Type B pancreatic cell (in vitro differentiated cells): ENCODE measurements around the gene PDIA2. TPM values are rescaled to one million over a fixed set of nuclear protein-coding genes. Genes with fewer than 3 reads are reported as not detected.

Experiments used
- DNase-seq: peaks from one replicate; pipeline ENCODE4 v3.0.0; 2021; ENCODE audit warnings: mixed read lengths; ENCODE audit not compliant: unreplicated experiment; ENCODE audit errors: extremely low spot score
- H3K27ac Mint-ChIP-seq: 2 replicates; pipeline ENCODE4 v1.8.0; 2021; ENCODE audit warnings: mild to moderate bottlenecking, mixed read lengths
- H3K27me3 Mint-ChIP-seq: 2 replicates; pipeline ENCODE4 v1.8.0; 2021; ENCODE audit warnings: mixed read lengths
- H3K36me3 Mint-ChIP-seq: 2 replicates; pipeline ENCODE4 v1.8.0; 2021; ENCODE audit warnings: mixed read lengths
- H3K4me1 Mint-ChIP-seq: one replicate; pipeline ENCODE4 v1.8.0; 2021; ENCODE audit warnings: mixed read lengths; ENCODE audit not compliant: unreplicated experiment
- H3K4me3 Mint-ChIP-seq: 2 replicates; pipeline ENCODE4 v1.8.0; 2021; ENCODE audit warnings: mild to moderate bottlenecking, mixed read lengths
- H3K9me3 Mint-ChIP-seq: 2 replicates; pipeline ENCODE4 v1.8.0; 2021; ENCODE audit warnings: mixed read lengths
- total RNA-seq: library from RNA; stranded (reverse); gene quantifications from 2 replicates; pipeline ENCODE4 v1.2.1, GENCODE V29; 2021; ENCODE audit warnings: low replicate concordance
- TF ChIP-seq, protein P1 (sequence below): fragments of 200-600 bp; sonication (generic); conservative IDR thresholded peaks from 2 replicates; pipeline ENCODE4 v1.5.0; 2021; ENCODE audit warnings: antibody characterized with exemption, mild to moderate bottlenecking

Gene PDIA2
- total RNA-seq, 1 donor from 2014 or later: 1.0 TPM

DNA sequence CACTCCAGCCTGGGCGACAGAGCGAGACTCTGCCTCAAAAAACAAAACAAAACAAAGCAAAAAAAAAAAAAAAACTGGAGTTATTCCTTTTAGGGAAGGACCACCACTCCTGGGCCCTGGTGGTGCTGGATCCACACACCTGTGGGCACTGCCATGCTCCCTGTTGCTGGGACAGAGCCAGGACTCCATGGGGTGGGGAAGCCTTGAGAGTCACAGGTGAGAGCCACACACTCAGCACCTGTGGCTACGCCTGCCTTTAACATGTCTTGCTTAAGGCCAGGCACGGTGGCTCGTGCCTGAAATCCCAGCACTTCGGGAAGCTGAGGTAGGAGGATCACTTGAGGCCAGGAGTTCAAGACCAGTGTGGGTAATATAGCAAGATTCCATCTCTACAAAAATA lies 18.3 kb downstream of the PDIA2 start:
- no peak for DNase-seq
- no peak overlapping the region for H3K4me3 Mint-ChIP-seq
- TF ChIP-seq, protein P1, sequence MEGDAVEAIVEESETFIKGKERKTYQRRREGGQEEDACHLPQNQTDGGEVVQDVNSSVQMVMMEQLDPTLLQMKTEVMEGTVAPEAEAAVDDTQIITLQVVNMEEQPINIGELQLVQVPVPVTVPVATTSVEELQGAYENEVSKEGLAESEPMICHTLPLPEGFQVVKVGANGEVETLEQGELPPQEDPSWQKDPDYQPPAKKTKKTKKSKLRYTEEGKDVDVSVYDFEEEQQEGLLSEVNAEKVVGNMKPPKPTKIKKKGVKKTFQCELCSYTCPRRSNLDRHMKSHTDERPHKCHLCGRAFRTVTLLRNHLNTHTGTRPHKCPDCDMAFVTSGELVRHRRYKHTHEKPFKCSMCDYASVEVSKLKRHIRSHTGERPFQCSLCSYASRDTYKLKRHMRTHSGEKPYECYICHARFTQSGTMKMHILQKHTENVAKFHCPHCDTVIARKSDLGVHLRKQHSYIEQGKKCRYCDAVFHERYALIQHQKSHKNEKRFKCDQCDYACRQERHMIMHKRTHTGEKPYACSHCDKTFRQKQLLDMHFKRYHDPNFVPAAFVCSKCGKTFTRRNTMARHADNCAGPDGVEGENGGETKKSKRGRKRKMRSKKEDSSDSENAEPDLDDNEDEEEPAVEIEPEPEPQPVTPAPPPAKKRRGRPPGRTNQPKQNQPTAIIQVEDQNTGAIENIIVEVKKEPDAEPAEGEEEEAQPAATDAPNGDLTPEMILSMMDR: no peak

DNA sequence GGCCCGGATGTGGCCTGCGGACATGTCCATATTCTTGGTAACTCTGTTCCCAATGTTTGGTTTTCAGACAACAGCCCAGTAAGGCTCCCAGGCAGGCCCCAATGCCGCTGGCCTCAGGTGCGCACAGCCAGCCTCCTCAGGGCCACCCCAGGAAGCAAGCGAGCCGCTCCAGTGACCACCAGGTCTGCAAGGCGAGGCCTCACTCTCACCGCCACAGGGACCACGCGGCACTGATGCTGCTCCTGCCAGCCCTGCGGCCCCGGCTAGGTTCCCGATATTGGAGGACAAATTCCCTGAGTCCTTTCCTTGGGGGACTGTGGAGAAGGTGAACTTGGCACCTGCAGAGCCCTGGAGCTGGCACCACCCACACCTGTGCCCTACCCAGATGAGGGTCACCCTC lies 19.0 kb downstream of the PDIA2 start:
- no peak for DNase-seq
- H3K36me3 Mint-ChIP-seq: no peaks in the 10 kb centered on the region
- H3K27ac Mint-ChIP-seq: no peak overlapping the region
- H3K9me3 Mint-ChIP-seq: no peaks in the 10 kb centered on the region
- peaks cover 4% of the 10 kb centered on the region for H3K4me1 Mint-ChIP-seq
- no peaks in the 10 kb centered on the region for H3K27me3 Mint-ChIP-seq
- no peak overlapping the region for H3K4me3 Mint-ChIP-seq
- TF ChIP-seq, protein P1: no peak

More for the DNA sequence above, 18.3 kb downstream of the PDIA2 start:
- Mint-ChIP-seq H3K4me1 (peaks cover 4% of the 10 kb centered on the region), H3K9me3 (no peaks in the 10 kb centered on the region), H3K27me3 (no peaks in the 10 kb centered on the region), H3K27ac (no peak overlapping the region), H3K36me3 (no peaks in the 10 kb centered on the region)

DNA sequence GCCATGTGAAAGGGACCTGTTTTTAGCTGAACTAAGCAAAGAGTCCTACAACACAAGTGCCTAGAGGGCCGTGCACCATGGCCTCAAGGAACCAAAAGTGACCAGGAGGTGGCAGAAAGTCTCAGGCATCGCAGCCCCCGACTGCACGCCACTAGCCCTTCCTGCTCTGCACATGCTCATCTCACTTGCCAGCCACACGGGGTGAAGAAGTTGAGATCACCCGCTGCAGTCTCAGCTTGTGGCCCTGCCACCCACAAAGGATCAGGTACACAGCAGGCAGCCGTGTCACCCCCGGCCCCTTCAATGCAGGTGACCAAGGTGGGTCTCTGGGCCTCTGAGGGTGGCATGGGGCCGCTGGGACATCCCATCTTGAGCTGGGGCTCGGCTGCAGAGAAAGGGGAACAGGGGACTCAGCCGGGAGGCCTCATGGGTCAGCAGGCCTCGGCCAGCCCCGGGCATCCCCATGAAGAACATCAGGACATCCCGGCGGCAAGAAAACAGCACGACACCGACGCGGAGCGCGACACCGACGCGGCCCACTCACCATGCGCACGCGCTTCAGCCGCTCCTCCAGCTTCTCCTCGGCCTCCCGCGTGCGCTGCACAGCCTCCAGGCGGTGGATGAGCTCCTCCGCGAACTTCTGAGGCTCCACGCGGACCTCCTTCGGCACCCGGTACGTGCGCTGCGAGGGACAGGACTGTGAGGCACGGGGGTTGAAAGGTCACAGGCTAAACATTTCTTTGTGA lies 21.0 kb downstream of the PDIA2 start:
- Mint-ChIP-seq H3K27ac (no peak overlapping the region), H3K36me3 (no peaks in the 10 kb centered on the region), H3K9me3 (no peaks in the 10 kb centered on the region), H3K4me1 (peaks cover 4% of the 10 kb centered on the region), H3K27me3 (no peaks in the 10 kb centered on the region), H3K4me3 (no peak overlapping the region)
- TF ChIP-seq, protein P1: peak; percentile 33
- DNase-seq: no peak

DNA sequence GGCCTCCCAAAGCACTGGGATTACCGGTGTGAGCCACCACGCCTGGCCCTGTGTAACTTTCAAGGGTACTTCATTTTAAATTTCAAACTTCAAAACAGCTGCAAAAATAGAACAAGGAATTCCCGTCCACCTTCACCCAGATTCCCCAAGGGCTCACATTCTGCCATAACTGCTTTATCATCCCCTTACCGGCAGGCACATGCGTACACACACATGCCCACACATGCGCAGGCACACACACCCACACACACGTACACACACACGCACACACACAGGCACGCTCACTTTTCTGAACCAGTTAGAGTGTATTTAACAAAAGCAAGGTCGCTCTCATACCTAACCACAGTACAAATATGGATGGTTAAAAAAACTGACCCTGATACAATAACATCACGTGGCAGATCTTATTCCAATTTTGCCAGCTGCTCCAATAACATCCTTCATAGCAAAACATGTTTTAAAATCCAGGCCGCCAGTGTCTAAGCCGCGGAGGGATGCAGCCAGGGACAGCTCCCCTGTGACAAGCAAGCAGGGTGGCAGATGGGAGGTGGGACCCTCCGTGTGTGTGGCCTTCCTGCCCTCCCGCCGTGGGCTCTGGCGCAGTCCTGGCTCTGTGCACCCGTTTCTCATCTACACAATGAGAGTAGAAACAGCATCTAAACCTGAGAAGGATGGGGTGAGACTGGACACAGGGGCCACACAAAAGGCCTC lies 23.1 kb downstream of the PDIA2 start:
- H3K27ac Mint-ChIP-seq: no peak overlapping the region
- no peaks in the 10 kb centered on the region for H3K27me3 Mint-ChIP-seq
- TF ChIP-seq, protein P1: no peak
- no peaks in the 10 kb centered on the region for H3K9me3 Mint-ChIP-seq
- no peak overlapping the region for H3K4me3 Mint-ChIP-seq
- DNase-seq: no peak
- H3K36me3 Mint-ChIP-seq: no peaks in the 10 kb centered on the region
- peaks cover 4% of the 10 kb centered on the region for H3K4me1 Mint-ChIP-seq

DNA sequence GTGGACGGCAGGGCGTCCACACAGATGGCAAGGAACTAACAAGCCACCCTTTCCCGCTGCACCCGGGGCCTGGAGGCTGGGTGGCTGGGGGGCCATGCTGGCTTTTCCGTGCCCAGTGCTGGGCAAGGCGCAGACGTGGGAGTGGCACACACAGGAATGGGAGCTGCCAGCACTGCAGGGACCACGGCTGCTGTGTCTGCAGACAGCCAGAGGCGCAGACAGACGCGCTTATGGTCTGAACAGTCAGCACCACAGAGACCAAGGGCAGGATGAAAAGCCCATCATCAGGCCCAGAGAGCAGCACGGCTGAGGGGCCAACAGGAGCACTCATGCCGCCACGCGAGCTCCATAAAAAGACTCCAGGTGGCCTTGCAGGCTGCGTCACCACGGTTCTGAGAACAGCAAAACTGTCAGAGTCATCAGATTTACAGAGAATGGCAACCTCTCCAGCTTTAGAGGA lies 24.0 kb downstream of the PDIA2 start:
- Mint-ChIP-seq H3K4me1 (peaks cover 4% of the 10 kb centered on the region), H3K27me3 (no peaks in the 10 kb centered on the region), H3K36me3 (no peaks in the 10 kb centered on the region), H3K27ac (no peak overlapping the region), H3K4me3 (no peak overlapping the region), H3K9me3 (no peaks in the 10 kb centered on the region)
- TF ChIP-seq, protein P1: no peak
- no peak for DNase-seq
